IPS-NIHi7 (cell line): ENCODE measurements around the gene KCNC1.

Experiments
- DNase-seq: peaks from one replicate; pipeline ENCODE4 v3.0.0; 2012; ENCODE audit warnings: mixed read lengths; ENCODE audit errors: extremely low spot score

Gene KCNC1

DNA sequence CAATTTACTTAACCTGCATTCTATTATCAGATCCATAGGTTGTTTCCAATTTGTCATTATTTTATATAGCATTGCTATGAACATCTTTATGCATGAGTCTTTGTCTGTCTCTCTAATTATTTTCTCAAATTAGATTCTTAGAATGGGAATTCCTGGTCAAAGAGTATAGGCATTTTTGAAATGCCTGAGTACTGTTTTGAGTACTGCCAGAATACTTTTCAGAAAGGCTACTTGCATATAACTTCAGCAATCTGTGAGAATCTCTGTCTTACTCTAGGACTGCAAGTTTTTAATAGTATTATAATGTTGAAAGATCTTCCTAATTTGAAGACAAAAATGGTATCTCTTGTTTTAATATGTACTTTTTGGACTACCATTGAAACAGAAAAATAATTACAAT lies 56.6 kb downstream of the KCNC1 start:
- DNase-seq: no peak

DNA sequence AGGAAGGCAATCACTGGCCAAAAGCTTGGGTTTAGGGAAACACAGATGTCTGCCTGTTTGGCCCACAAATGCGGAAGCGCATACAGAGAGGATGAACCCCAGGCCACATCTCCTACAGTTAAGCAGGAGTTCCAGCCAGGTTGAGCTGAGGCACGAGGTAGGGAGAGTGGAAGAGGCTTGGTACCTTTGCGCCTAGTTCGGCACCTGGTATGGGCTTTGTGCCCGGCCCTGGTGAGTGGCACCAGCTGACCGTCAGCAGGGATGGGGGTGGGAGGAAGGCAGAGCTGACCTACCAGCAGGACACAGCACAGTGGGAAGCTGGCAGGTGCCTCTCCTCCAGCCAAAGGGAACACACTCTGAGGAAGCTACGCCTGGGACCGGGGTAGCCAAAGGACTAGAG lies 57.6 kb downstream of the KCNC1 start:
- no peak for DNase-seq

DNA sequence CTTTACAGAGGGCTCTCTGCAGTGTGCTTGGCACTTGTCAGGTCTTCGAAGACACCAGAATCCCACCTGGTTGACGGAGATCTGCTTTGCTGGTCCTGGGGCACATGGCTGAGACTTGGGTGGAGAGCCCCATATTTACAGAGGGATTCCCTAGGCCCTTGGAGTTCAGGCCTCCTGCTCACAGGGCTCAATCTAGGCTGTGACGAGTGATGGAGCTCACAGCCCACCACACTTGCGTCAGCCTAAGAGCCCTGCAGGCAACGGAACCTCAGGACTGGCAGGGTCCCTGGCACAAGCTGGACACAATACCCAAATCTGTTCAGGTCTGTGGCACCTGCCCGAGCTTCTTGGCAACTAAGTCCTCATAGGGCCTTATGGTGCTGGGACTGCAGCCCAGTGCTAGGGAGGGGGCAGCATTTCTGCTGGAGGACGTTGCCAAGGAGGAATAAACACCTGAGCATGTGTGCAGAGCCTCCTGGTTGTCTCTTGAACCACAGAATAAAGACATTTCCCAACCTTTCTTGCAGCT lies 59.1 kb downstream of the KCNC1 start:
- DNase-seq: no peak

DNA sequence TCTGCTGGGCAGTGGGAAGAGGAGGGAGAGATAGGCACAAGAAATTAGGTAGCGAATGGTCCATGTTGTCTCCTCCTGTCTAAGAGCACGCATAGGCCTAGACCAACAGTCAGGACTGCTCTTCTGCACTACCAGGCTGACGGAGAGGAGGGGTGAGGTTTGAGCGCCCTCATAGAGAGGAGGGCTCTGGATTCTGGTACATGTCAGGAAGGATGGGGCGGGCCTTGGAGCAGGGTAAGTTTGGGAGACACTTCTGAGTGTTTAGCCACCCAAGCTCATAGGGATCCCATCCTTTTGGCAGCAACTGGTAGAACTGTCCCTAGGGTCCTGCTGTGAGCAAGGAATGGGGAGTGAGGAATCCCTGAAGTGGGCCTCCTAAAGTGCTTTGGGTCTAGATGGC lies 60.4 kb downstream of the KCNC1 start:
- no peak for DNase-seq

DNA sequence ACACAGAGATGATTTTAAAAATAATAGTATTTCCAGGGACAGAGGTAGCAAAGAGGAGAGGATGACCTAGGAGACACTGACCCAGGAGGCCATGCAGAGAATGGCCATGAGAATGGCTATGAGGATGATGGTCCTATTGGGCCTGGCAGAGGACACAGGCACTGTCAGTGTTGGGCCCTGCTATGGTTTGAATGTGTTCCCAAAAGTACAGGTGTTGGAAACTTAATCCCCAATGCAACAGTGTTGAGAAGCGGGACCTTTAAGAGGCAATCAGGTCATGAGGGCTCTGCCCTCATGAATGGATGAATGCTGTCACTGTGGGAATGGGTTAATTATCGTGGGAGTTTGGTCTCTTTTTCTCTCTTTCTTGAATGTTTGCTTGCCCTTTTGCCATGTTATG lies 61.6 kb downstream of the KCNC1 start:
- no peak for DNase-seq

DNA sequence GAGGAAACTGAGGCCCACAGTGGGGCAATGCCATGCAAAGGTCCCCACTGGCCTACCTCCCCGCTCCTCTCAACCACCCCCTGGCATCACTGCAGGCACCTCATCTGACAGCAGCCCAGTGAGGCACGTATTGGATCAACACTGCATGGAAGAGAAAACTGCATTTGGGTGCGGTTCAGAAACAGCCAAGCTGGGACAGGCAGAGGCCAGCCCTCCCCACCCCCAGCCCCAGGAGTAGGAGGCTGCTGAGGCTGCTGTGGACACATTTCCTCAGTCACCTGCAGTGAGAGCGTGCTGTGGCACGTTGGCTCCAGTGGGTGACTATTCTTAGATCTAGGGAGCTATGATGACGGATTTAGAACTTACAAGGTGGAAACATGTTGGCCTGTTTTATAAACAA lies 63.7 kb downstream of the KCNC1 start:
- no peak for DNase-seq

DNA sequence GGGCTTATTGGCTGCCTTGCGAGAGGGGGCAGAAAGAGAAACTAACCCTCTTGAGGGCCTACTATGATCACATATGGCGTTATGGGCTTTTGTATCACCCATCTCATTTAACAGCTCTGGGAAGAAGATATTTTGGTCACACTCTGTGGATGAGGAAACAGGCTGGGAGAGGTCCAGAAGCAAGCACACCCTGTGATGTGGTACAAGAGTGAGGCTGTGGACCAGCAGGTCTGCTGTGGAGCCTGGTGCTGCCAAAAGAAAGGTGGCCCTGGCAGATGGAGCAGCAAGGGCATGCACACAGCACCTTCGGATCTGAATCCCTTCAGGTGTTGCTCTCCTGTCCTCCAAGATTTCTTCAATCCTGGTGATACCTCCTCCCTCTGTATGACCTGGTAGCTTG lies 64.1 kb downstream of the KCNC1 start:
- no peak for DNase-seq

DNA sequence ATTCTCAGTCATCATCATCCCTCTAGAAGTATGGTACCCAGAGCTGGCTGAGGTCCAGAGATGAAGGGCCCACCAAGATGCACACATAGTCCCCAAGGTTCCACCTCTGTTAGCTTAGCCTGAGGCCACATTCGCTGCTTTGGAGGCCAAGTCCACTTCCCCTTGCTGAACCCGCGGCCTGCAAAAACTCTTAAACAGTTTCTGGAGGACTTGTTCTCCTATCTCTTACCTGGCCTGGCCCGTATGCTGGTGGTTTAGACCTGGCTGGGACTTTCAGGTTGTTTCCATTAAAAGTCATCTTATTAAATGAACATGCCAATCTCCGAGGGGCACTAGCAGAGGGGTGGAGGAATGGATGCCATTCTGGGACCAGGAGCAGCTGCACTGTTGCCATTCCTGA lies 64.6 kb downstream of the KCNC1 start:
- DNase-seq: no peak

DNA sequence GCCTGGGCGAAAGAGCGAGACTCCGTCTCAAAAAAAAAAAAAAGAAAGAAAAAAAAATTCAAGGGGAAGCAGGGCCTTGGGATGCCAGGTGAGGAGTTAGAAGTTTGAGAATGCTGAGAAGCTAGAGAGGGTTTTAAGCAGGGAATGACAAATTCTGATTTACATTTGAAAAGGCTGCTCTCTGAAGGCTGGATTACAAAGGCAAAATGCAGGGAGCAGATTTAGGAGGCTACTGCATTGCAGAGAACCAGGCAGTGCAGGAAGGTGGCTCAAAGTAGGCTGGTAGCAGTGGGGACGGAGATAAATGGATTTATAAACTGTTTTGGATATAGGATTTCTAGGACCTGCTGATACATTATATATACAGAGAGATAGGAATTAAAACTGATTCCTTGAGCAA lies 66.6 kb downstream of the KCNC1 start:
- peak; percentile 67 for DNase-seq

DNA sequence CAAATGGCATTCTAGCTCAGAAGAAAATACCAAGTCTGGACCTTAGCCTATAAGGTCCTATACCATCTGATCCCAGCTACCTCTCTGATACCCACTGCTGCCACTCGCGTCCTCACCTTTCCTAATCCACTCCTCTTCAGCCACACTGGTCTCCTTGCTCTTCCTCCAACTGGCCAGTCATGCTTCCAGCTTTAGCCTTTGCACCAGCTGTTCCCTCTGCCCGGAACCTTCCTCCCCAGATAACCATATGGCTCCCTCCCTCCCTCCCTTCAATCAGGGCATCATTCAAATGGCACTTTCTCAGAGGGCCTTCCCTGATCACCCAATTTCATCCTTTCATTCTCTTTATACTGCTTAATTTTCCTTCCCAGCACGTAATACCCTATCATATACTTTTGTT lies 67.9 kb downstream of the KCNC1 start:
- DNase-seq: no peak

DNA sequence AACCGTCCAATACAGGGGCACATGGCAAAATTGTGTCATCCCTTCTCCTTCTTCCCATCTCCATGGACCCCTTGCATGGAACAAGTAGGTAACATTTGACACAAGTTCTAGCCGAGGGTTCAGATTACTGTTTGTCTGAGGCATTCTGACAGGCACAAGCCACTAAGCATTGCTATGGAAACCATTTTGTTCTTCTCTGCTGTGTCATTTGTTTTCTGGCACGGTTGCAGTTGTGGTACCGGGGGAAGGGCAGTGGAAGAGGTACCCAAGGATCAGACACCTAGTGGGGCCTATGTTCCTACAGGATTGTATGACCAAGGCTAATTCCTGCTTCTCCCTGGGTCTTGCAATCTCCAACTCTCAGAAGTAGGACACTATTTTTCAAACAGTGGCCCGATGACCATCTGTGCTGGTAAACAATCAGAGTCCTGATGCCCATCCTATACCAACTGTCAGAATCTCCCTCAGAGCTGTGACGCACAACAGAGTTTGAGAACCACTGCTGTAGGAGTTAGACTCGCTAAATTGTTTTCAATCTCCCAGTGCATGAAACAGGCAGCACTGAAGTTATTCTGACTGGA lies 69.3 kb downstream of the KCNC1 start:
- no peak for DNase-seq

DNA sequence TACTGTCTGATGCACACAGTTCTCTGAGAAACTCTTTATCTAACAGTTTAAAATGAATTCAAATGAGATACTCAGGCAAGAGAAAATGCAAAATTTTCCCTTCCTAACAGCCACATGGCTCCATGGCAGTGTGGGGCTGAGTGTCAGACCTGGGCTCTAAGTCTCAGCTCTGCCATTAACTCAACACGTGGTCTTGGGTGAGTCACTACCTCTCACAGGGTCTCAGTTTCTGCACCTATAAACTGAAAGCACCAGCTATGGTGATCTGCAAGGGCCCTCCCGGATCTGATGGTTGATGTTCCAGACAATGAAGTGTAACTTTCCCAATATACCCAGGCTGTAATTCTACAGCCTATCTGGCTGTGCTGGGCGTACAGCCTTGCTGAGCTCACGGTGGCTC lies 70.5 kb downstream of the KCNC1 start:
- DNase-seq: no peak

DNA sequence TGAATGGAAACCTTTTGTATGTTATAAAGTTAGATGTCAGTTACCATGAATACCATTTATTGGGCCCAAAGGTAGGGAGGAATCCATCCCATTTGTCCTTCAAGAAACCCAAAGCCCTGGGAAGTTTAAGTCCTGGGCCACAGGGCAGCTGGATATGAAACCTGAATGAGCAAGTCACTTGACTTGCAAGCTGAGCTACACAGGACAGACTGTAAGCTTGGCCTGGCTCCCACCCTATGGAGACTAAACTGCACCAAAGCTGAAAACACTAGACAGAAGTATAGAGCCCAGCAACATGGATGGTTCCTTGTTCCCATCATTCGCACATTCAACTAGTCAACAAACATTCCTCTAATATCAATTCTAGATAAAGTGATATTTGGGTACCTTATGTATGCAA lies 71.3 kb downstream of the KCNC1 start:
- no peak for DNase-seq

DNA sequence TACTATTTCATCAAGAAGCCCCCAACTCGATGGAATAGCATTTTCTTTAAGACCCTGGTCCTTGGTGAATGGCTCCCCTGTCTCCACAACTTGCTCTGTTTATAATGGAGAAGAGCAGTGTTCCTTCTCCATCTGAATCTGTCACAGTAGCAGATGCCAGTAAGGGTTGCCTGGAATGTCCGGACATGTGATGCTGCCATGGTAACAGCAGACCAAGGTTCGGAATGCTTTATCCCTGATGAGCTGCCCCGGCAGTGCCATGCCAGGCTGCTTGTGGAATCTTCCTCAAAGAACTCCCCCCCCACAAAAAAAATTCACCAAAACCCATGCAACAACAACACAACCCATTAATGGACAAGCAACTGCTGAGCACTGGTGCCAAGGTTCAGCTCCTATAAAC lies 72.5 kb downstream of the KCNC1 start:
- DNase-seq: no peak

DNA sequence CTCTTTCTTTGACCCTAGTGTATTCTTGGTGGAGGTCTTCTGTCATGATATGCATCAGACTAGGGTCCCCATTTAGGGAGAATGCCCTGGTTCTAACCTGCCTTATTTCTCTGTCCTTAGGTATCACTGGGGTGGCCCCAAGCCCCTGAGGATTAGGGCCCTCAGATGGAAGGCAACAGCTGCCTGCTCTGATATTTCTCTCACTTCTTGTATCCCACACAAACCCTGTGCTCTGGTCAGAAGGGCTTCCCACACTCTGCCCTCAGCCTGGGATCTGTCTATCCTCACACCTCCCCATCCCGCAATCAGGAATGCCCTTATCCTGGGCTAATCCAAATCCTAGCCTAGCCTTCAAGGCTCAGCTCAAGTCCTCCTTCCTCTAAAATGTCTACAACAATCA lies 75.5 kb downstream of the KCNC1 start:
- no peak for DNase-seq

DNA sequence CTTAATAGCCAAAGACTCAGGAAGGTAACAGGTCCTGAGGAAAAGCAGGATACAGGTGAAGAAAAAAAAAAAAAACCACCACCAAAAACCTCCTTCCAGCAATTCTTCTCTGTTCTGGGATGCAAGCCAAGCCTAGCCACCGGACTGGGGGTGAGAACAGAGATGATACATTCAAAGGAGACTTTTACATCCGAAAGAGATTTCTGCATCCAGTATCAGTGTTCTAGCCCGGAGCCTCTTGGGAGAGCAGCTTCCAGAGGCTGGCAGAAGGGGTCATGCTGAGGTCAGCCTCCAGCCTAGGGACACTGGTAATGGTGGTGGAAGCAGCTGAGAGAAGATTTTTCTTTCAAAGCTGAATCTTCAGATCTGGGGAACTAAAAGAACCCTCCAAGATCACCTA lies 76.2 kb downstream of the KCNC1 start:
- no peak for DNase-seq

DNA sequence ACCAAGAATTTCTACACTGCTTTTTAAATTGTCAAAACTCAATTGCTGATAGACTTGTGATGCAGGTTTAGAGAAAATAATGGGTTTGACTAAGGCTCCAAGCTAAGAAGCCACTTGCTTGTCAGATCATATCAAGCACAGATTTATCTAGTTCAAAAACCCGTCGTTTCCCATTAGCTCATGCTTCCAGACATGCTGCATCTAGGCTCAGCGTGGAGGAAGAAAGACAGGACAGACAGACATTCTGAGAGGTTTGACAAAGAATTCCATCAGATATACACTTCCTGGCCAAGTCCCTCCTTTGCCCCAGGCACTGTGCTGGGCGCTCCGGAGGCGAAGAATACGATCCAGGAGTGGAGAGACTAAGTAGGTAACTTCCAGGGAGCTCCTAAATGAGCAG lies 76.8 kb downstream of the KCNC1 start:
- DNase-seq: no peak

DNA sequence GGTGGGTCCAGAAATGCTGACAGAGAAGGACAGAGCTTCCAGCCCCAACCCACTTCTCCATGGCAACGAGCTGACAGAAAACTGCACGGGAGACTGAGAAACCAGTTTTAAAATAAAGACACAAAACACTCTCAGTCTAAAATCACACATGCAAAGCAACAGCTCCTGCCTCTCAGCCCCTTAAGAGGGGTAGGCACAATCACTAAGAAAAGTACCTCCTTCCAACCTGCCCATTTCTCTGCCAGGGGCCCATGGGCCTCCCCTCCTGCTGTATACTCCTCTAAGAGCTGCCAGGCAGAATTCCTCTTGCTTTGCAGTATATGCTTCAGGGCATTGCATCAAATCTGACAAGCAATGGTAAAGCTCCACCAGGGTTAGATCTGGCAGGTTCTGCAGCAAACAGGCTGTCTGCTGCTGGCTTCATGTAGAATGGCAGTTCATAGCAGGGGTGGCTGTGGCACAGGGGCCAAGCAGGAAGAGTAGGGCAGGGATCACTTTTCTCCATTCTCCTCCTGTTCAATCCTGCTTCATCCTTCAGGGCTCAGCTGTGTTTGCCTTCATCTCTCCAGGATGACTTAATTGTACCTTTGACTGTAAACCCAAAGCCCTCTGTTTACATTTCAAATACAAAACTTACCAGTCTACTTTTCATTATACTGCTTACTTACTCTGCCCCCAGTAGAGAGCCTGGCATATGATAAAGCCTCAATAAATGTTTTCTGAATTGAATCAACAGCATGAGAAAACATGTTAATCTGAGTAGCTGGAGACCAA lies 77.7 kb downstream of the KCNC1 start:
- DNase-seq: no peak

DNA sequence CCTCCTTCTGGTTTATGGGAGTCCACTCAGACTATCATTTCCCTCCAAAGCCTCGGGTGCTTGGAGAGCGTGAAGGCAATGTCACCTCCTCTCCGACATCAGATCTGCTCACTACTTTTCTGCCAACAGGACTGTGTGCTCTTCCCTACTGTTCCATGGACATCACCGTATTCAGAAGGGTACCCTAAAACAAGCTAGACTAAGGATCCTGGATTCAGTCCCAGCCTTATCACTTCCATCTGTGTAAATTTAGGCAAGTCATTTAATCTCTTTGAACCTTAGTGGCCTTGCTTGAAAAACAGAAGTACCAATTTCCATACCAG lies 78.2 kb downstream of the KCNC1 start:
- no peak for DNase-seq

DNA sequence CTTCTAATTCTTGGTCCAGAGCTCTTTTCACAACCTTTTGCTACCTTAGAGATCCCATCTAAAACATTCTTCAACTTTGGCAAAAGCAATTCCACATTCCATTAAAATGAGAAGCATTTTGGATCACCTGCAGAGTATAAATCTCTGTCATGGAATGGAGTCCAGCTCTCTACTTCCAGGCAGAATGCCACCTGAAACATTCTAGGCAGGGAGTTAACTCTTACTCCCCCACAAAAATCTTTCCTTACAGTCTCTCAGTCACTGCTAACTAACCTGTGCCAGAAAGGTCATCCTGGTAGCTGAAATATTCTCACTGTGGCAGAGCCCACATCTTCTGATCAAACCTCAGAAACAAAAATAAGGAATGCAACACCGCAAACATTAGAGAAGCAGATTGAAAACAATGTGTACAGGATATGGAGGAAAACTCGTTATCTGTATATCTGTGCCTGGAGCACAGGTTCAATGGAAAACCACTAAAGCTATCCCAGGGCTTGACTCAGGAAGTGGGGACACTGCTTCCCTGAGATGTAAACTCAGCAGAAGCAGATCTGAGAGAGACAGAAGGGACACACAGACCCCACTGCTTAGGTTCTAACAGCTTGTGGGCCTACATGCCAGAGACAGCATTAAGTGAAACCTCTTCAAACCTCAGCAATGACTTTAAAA lies 78.9 kb downstream of the KCNC1 start:
- no peak for DNase-seq

DNA sequence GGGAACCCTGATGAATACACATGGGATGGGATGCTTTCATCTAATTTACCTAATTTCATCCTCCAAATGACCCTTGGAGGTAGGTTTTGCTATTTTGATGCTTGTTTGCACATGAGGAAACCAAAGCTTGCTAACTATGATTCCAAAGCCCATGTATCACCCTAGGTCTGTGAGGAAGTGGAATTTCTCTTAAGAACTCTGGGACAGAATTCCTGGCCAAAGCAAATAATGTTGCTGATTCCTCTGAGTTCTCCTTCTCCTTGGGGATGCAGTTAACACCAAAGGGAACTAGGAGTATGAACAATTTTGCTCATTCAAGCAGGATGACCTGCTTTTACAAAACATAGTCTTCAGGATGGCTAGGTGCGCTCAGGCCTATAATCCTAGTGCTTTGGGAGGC lies 80.0 kb downstream of the KCNC1 start:
- no peak for DNase-seq

DNA sequence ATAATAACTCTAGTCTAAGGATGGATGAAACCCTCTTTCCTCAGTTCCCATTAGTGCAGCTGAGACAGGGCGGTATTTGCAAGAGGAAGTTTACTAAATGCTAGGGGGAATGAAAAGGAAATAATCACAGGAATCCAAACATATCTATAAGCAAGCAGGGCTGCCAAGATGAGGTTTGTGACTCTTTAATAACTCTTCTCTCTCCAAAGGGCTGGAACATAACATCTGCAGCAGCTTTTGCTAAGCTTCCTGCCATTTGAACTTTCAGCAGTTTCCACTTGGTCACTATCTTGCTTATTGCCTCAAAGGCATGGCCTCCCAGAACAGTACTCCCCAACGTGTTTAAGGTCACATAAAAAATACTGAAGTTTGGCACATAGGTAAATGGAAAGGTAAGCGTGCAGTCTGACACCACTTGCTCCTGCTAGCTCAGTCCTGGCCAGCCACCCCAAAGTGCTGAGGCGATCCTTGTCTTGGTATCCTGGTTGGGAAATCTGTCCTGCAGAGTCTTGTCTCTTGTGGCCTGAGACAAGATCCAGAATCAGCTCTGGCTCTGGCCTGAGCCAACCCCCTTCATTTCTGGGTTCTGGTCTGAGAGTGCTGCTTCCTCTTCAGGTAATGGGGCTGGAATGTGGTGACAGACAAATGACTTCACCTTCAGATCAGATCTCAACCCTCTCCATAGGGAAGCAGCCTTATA lies 81.8 kb downstream of the KCNC1 start:
- peak; percentile 24 for DNase-seq
